ENCODE data around the gene C14orf180. TPM values are rescaled to one million over a fixed set of nuclear protein-coding genes. Genes with fewer than 3 reads are reported as not detected.

The C14orf180 gene
- total RNA-seq, 6 experiments from 2014 or later, result not detected

DNA sequence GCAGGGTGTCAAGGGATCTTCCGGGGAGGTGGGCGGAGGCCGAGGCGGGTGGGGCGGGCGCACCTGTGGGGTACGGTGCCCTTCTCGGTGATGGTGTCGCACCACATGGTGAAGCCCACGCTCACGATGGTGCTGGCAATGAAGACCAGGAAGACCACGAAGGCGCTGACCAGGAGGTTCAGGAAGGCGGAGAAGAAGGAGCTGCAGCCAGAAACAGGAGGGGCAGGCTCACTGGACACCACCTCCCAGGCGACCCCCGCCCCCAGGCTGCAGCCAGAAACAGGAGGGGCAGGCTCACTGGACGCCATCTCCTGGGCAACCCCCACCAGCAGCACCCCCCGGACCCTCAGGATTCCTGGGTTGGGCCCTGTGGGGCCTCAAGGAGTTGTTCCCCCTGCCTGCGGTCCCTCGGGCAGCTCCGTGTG lies 17.4 kb downstream of the C14orf180 start:
- Mint-ChIP-seq H3K4me1 (ENCODE audit: low read depth) (no peaks in the 10 kb centered on the region), H3K36me3 (ENCODE audit: low read depth) (no peaks in the 10 kb centered on the region), H3K27me3 (ENCODE audit: insufficient read depth) (peaks cover 30% of the 10 kb centered on the region), H3K4me3 (no peak overlapping the region), H3K27ac (no peak overlapping the region), H3K9me3 (no peaks in the 10 kb centered on the region)
- TF ChIP-seq, protein P1, sequence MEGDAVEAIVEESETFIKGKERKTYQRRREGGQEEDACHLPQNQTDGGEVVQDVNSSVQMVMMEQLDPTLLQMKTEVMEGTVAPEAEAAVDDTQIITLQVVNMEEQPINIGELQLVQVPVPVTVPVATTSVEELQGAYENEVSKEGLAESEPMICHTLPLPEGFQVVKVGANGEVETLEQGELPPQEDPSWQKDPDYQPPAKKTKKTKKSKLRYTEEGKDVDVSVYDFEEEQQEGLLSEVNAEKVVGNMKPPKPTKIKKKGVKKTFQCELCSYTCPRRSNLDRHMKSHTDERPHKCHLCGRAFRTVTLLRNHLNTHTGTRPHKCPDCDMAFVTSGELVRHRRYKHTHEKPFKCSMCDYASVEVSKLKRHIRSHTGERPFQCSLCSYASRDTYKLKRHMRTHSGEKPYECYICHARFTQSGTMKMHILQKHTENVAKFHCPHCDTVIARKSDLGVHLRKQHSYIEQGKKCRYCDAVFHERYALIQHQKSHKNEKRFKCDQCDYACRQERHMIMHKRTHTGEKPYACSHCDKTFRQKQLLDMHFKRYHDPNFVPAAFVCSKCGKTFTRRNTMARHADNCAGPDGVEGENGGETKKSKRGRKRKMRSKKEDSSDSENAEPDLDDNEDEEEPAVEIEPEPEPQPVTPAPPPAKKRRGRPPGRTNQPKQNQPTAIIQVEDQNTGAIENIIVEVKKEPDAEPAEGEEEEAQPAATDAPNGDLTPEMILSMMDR (IDR thresholded peaks at IDR 0.05), result no peak
- DNase-seq, result no peak

DNA sequence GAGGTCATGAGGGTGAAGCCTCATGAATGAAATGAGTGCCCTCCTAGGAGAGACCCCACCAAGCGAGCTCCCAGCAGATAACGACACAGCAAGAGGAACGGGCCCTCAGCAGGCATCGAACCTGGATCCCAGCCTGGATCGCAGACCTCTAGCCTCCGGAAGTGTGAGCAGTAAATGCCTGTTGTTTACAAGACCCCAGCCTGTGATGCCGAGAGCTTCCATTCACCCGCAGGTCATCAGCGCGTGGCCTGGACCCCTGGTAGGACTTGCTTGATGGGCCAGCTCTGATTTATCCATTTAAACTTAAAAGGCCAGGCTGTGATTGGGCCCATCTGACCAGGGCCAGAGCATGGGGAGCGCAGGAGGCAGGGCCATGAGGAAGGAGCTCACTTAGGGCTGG lies 18.0 kb downstream of the C14orf180 start:
- no peaks in the 10 kb centered on the region for H3K4me1 Mint-ChIP-seq (ENCODE audit: low read depth)
- no peak for DNase-seq
- H3K36me3 Mint-ChIP-seq (ENCODE audit: low read depth), result no peaks in the 10 kb centered on the region
- H3K9me3 Mint-ChIP-seq, result no peaks in the 10 kb centered on the region
- no peak overlapping the region for H3K27ac Mint-ChIP-seq
- no peak overlapping the region for H3K4me3 Mint-ChIP-seq
- H3K27me3 Mint-ChIP-seq (ENCODE audit: insufficient read depth), result peaks cover 30% of the 10 kb centered on the region
- TF ChIP-seq, protein P1 (IDR thresholded peaks at IDR 0.05), result no peak

DNA sequence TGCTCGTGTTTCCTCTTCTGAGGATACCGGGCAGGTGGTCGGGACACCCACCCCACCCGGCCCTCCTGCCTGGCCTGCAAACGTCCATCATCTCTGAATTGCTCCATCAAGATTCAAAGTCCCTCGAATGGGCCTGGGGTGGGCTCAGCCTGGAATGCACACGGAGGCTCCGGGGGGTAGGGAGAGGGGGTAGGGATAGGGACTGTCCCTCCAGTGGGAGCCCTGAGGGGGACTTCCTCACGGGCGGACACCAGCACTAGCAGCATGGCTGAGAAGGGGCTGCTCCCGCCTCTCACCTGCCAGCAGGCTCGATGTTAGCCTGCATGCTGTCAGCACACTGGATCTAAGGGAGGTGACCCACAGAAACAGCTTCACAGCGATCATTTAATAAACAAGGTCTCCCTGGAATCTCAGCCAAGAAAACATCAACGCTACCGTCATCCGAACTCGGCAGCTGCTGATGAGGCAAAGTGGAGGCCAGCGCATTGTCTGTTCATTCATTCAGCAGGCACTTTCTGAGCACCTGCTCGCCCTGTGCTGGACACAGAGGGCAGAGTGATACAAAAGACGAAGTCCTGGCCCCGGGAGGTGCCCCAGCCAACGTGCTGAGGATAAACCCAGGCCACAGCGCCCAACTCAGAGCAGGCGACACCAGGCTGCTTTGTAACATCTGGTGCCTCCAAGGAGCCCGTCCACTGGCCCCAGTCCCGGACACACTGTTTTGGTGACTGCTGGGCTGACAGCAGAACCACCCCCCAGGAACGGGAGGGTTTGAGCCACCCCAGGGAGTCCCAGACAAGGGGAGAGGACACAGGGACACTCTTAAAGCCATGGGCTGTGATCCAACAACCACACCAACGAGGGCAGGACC lies 18.7 kb downstream of the C14orf180 start:
- no peak for DNase-seq
- Mint-ChIP-seq H3K4me3 (no peak overlapping the region), H3K9me3 (no peaks in the 10 kb centered on the region), H3K27ac (no peak overlapping the region), H3K27me3 (ENCODE audit: insufficient read depth) (peaks cover 31% of the 10 kb centered on the region), H3K36me3 (ENCODE audit: low read depth) (no peaks in the 10 kb centered on the region), H3K4me1 (ENCODE audit: low read depth) (no peaks in the 10 kb centered on the region)
- TF ChIP-seq, protein P1 (IDR thresholded peaks at IDR 0.05), result no peak

DNA sequence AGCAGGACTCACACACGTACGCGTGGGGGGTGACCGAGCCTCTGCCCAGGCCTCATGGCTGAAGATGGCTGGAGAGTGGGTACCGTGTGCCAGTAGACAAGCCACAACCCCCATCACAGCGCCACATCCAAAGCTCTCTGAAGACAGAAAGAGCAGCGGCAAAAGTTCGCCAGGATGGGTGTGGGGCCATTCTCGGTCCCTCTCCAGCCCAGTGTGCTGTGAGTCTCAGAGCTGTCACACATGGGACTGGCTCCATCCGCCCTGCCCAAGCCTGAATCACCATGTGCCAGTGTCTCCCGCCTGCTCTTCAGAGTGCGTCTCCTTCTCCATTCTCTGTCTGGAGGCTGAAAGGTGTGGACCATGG lies 19.3 kb downstream of the C14orf180 start:
- TF ChIP-seq, protein P1 (IDR thresholded peaks at IDR 0.05), result no peak
- H3K9me3 Mint-ChIP-seq, result no peaks in the 10 kb centered on the region
- H3K36me3 Mint-ChIP-seq (ENCODE audit: low read depth), result no peaks in the 10 kb centered on the region
- H3K27me3 Mint-ChIP-seq (ENCODE audit: insufficient read depth), result peaks cover 31% of the 10 kb centered on the region
- no peaks in the 10 kb centered on the region for H3K4me1 Mint-ChIP-seq (ENCODE audit: low read depth)
- H3K27ac Mint-ChIP-seq, result no peak overlapping the region
- no peak overlapping the region for H3K4me3 Mint-ChIP-seq
- no peak for DNase-seq

DNA sequence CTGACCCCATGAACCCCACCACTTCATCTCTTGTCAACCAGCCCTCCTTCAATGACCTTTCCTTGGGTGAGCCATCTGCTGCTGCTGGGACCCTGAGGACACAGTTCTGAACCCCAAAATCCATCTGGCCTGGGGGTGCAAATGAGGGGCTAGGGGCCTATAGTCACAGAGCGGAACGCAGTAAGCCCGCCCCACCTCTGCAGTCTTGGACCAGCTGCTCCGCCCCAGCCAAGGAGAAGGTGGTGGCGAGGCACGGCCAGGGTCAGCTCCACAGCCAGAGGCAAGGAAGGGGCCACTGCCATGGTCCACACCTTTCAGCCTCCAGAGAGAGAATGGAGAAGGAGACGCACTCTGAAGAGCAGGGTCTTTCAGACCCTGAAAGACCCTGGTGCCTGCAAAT lies 19.9 kb downstream of the C14orf180 start:
- Mint-ChIP-seq H3K4me1 (ENCODE audit: low read depth) (no peaks in the 10 kb centered on the region), H3K4me3 (no peak overlapping the region), H3K9me3 (no peaks in the 10 kb centered on the region), H3K27ac (no peak overlapping the region), H3K27me3 (ENCODE audit: insufficient read depth) (peaks cover 31% of the 10 kb centered on the region), H3K36me3 (ENCODE audit: low read depth) (no peaks in the 10 kb centered on the region)
- TF ChIP-seq, protein P1 (IDR thresholded peaks at IDR 0.05), result no peak
- no peak for DNase-seq
